ENCODE measurements around the gene TOLLIP.

Gene TOLLIP

DNA sequence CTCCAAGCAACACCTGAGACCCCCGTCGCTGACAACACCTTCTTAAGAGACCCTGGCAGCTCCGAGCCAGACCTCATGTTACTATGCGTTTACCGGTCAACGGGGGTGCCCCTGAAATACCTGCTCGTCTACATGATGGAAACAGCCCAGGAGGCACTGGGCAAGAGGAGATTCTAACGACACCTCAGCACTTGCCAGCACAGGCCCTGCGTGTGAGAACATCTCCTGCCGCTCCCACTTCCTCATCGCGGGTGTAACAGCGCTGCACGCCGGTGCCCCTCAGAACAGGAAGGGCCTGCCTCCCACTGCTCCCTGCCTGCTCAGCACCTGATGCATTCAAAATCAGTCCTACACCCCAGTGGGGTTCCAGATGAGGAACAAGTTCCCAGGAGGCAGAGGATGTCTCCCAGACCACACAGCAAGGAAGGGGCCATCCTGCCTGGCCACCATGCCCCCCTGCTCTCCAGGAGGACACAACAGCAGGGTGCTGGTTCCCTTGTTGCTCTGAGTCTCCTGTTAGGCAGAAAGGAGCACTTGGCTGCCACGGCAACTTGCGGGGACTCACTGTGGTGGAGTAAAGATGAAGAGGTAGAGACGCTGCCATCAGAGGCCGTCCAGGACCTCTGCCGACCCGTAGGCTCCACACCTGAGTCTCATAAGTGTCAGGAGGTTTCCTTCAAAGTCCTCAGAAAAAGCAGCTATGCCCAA lies 2.1 kb downstream of the TOLLIP start (continued):
- TF ChIP-seq RARB (CRISPR knock-in tag; IDR thresholded peaks at IDR 0.05) = no peak
- no peak for TF ChIP-seq ZNF70 (CRISPR knock-in tag; IDR thresholded peaks at IDR 0.05)

GRCh38 chr11:1306186-1307162 lies 3.0 kb downstream of the TOLLIP start:
- ATAC-seq = no peak
- TF ChIP-seq ZC3H10 (CRISPR knock-in tag; IDR thresholded peaks at IDR 0.05) = no peak
- TF ChIP-seq RARB (CRISPR knock-in tag; IDR thresholded peaks at IDR 0.05) = no peak
- TF ChIP-seq CSDC2 (CRISPR knock-in tag; IDR thresholded peaks at IDR 0.05) = no peak
- TF ChIP-seq, protein P1, sequence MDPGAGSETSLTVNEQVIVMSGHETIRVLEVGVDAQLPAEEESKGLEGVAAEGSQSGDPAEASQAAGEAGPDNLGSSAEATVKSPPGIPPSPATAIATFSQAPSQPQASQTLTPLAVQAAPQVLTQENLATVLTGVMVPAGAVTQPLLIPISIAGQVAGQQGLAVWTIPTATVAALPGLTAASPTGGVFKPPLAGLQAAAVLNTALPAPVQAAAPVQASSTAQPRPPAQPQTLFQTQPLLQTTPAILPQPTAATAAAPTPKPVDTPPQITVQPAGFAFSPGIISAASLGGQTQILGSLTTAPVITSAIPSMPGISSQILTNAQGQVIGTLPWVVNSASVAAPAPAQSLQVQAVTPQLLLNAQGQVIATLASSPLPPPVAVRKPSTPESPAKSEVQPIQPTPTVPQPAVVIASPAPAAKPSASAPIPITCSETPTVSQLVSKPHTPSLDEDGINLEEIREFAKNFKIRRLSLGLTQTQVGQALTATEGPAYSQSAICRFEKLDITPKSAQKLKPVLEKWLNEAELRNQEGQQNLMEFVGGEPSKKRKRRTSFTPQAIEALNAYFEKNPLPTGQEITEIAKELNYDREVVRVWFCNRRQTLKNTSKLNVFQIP (CRISPR knock-in tag; IDR thresholded peaks at IDR 0.05; ENCODE audit: borderline replicate concordance, low read depth) = no peak
- no peak for TF ChIP-seq OSR1 (CRISPR knock-in tag; IDR thresholded peaks at IDR 0.05)
- TF ChIP-seq TOX (CRISPR knock-in tag; IDR thresholded peaks at IDR 0.05; ENCODE audit: borderline replicate concordance) = no peak
- no peak for TF ChIP-seq ZFP3 (CRISPR knock-in tag; IDR thresholded peaks at IDR 0.05)
- no peak for TF ChIP-seq ZNF70 (CRISPR knock-in tag; IDR thresholded peaks at IDR 0.05)
- TF ChIP-seq, protein P2, sequence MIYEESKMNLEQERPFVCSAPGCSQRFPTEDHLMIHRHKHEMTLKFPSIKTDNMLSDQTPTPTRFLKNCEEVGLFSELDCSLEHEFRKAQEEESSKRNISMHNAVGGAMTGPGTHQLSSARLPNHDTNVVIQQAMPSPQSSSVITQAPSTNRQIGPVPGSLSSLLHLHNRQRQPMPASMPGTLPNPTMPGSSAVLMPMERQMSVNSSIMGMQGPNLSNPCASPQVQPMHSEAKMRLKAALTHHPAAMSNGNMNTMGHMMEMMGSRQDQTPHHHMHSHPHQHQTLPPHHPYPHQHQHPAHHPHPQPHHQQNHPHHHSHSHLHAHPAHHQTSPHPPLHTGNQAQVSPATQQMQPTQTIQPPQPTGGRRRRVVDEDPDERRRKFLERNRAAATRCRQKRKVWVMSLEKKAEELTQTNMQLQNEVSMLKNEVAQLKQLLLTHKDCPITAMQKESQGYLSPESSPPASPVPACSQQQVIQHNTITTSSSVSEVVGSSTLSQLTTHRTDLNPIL (CRISPR knock-in tag; IDR thresholded peaks at IDR 0.05; ENCODE audit: low read depth) = no peak
- no peak for TF ChIP-seq ZNF565 (CRISPR knock-in tag; conservative IDR thresholded peaks at IDR 0.05; ENCODE audit: low read depth)
- TF ChIP-seq SNAI2 (CRISPR knock-in tag; IDR thresholded peaks at IDR 0.05) = no peak
- TF ChIP-seq ISL1 (CRISPR knock-in tag; IDR thresholded peaks at IDR 0.05) = no peak
- TF ChIP-seq ARNTL (CRISPR knock-in tag; IDR thresholded peaks at IDR 0.05; ENCODE audit: borderline replicate concordance, low read depth) = no peak

- ATAC-seq = no peak
- TF ChIP-seq ZFP3 (CRISPR knock-in tag; IDR thresholded peaks at IDR 0.05) (no peak), OSR1 (CRISPR knock-in tag; IDR thresholded peaks at IDR 0.05) (no peak), CSDC2 (CRISPR knock-in tag; IDR thresholded peaks at IDR 0.05) (no peak), ISL1 (CRISPR knock-in tag; IDR thresholded peaks at IDR 0.05) (no peak)
- TF ChIP-seq, protein P1 (CRISPR knock-in tag; IDR thresholded peaks at IDR 0.05; ENCODE audit: borderline replicate concordance, low read depth) = no peak
Measured at GRCh38 chr11:1305501-1306056, 3.9 kb downstream of the TOLLIP start.

- TF ChIP-seq ARNTL (CRISPR knock-in tag; IDR thresholded peaks at IDR 0.05; ENCODE audit: borderline replicate concordance, low read depth) = no peak
- TF ChIP-seq ZC3H10 (CRISPR knock-in tag; IDR thresholded peaks at IDR 0.05) = no peak
- no peak for TF ChIP-seq ZNF70 (CRISPR knock-in tag; IDR thresholded peaks at IDR 0.05)
- ATAC-seq = no peak
Measured at GRCh38 chr11:1305063-1305495, 4.4 kb downstream of the TOLLIP start.

DNA sequence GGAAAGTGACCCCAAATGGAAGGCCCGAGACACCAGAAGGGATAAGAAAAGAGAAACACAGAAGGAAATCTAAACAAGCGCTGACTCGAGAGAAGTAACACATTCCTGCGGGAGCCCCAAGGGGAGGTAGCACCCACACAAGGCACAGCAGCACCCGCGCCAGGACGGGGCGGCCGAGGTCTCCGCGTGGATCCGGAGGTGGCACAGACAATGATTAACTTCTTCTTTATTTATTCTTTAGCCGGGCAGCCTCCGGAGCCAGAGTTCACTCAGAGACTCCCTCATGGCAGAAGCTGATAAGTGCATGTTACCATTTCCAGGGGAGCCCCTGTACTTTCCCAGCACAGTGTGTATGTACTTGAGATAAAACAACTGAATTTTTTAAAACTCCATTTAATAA lies 5.1 kb downstream of the TOLLIP start:
- no peak for ATAC-seq
- TF ChIP-seq CSDC2 (CRISPR knock-in tag; IDR thresholded peaks at IDR 0.05) = no peak
- TF ChIP-seq TOX (CRISPR knock-in tag; IDR thresholded peaks at IDR 0.05; ENCODE audit: borderline replicate concordance) = no peak
- no peak for TF ChIP-seq PPARA (CRISPR knock-in tag; IDR thresholded peaks at IDR 0.05; ENCODE audit: borderline replicate concordance)
- no peak for TF ChIP-seq ISL1 (CRISPR knock-in tag; IDR thresholded peaks at IDR 0.05)
- TF ChIP-seq ARNTL (CRISPR knock-in tag; IDR thresholded peaks at IDR 0.05; ENCODE audit: borderline replicate concordance, low read depth) = no peak
- no peak for TF ChIP-seq OSR1 (CRISPR knock-in tag; IDR thresholded peaks at IDR 0.05)
- TF ChIP-seq ESRRG (CRISPR knock-in tag; IDR thresholded peaks at IDR 0.05) = no peak
- TF ChIP-seq, protein P3, sequence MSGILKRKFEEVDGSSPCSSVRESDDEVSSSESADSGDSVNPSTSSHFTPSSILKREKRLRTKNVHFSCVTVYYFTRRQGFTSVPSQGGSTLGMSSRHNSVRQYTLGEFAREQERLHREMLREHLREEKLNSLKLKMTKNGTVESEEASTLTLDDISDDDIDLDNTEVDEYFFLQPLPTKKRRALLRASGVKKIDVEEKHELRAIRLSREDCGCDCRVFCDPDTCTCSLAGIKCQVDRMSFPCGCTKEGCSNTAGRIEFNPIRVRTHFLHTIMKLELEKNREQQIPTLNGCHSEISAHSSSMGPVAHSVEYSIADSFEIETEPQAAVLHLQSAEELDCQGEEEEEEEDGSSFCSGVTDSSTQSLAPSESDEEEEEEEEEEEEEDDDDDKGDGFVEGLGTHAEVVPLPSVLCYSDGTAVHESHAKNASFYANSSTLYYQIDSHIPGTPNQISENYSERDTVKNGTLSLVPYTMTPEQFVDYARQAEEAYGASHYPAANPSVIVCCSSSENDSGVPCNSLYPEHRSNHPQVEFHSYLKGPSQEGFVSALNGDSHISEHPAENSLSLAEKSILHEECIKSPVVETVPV (CRISPR knock-in tag; IDR thresholded peaks at IDR 0.05) = no peak
- TF ChIP-seq BACH2 (CRISPR knock-in tag; IDR thresholded peaks at IDR 0.05; ENCODE audit: borderline replicate concordance) = no peak
- TF ChIP-seq, protein P4, sequence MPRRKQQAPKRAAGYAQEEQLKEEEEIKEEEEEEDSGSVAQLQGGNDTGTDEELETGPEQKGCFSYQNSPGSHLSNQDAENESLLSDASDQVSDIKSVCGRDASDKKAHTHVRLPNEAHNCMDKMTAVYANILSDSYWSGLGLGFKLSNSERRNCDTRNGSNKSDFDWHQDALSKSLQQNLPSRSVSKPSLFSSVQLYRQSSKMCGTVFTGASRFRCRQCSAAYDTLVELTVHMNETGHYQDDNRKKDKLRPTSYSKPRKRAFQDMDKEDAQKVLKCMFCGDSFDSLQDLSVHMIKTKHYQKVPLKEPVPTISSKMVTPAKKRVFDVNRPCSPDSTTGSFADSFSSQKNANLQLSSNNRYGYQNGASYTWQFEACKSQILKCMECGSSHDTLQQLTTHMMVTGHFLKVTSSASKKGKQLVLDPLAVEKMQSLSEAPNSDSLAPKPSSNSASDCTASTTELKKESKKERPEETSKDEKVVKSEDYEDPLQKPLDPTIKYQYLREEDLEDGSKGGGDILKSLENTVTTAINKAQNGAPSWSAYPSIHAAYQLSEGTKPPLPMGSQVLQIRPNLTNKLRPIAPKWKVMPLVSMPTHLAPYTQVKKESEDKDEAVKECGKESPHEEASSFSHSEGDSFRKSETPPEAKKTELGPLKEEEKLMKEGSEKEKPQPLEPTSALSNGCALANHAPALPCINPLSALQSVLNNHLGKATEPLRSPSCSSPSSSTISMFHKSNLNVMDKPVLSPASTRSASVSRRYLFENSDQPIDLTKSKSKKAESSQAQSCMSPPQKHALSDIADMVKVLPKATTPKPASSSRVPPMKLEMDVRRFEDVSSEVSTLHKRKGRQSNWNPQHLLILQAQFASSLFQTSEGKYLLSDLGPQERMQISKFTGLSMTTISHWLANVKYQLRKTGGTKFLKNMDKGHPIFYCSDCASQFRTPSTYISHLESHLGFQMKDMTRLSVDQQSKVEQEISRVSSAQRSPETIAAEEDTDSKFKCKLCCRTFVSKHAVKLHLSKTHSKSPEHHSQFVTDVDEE (CRISPR knock-in tag; IDR thresholded peaks at IDR 0.05) = no peak
- TF ChIP-seq ZFP3 (CRISPR knock-in tag; IDR thresholded peaks at IDR 0.05) = no peak
